Activated CD8-positive, alpha-beta T cell treated with anti-CD3 and anti-CD28 coated beads for 36 hours (primary cell): ENCODE measurements around the gene ANKH. TPM values are rescaled to one million over a fixed set of nuclear protein-coding genes. Genes with fewer than 3 reads are reported as not detected.

Experiments used
- ATAC-seq: fragments of 200-7000 bp; cut with Tn5 transposase; one replicate; pipeline ENCODE4 v1.10.0; 2021; ENCODE audit warnings: mild to moderate bottlenecking, moderate library complexity
- CTCF ChIA-PET: fragments of 350-600 bp; sonication (Branson Sonifier 250); formaldehyde crosslinking; loops from one replicate; lab custom pipeline; 2021; ENCODE audit warnings: antibody characterized with exemption; lab: Charles Lee
- POLR2A ChIA-PET: fragments of 350-600 bp; sonication (Branson Sonifier 250); formaldehyde crosslinking; loops from one replicate; lab custom pipeline; 2021; ENCODE audit warnings: antibody characterized with exemption; lab: Charles Lee
- DNase-seq: peaks from one replicate; pipeline ENCODE4 v3.0.0-alpha.2; 2020
- H3K27ac Mint-ChIP-seq: one replicate; pipeline ENCODE4 v1.8.0; 2021; ENCODE audit warnings: mild to moderate bottlenecking, mixed read lengths
- H3K27me3 Mint-ChIP-seq: one replicate; pipeline ENCODE4 v1.8.0; 2021; ENCODE audit warnings: mixed read lengths
- H3K36me3 Mint-ChIP-seq: one replicate; pipeline ENCODE4 v1.8.0; 2021; ENCODE audit warnings: low read depth, mixed read lengths
- H3K4me1 Mint-ChIP-seq: one replicate; pipeline ENCODE4 v1.8.0; 2021; ENCODE audit warnings: low read depth, mixed read lengths
- H3K4me3 Mint-ChIP-seq: one replicate; pipeline ENCODE4 v1.8.0; 2021; ENCODE audit warnings: mild to moderate bottlenecking, moderate library complexity, mixed read lengths
- H3K9me3 Mint-ChIP-seq: one replicate; pipeline ENCODE4 v1.8.0; 2021; ENCODE audit warnings: mixed read lengths
- intact Hi-C: fragments of 100-400 bp; cut with micrococcal nuclease; formaldehyde crosslinking; loops from one replicate; pipeline ENCODE4 v1.10.0; 2022
- total RNA-seq, 2 experiments: library from RNA; stranded (reverse); gene quantifications; one replicate each; pipeline ENCODE4 v1.2.3, GENCODE V29; 2021
- TF ChIP-seq, protein P1 (sequence below): fragments of 200-600 bp; IDR thresholded peaks from one replicate; pipeline ENCODE4 v1.8.0; 2022; ENCODE audit warnings: antibody characterized with exemption, mild to moderate bottlenecking

The ANKH gene
- total RNA-seq, 2 experiments from 2014 or later, result 85.4 to 87.2 TPM

DNA sequence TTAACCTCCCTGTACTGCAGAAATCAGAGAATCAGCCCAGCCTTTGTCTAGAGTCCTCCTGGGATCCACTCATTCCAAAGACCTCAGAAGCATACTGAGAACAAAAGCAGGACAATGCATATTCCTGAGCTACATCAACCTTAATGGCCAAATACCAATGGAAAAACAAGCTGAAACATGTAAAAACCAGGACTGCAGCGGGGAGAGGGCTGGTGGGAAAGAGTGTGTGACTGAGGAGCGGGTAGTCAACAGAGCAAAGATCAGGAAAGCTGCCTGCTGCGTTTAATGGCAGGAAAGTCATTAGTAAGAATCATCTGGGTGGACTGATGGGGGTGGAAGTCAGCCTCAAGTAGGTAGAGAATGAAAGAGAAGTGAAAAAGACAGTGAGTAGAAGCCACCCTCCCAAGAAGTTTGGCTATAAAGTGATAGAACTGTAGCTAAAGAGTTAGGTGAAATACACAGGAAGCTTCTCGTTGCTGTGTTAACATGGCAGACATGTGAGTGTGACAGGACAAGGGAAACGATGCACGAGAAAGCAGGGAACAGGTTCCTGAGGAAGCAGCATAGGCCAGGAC lies 119.0 kb downstream of the ANKH start:
- H3K27ac Mint-ChIP-seq, result no peak overlapping the region
- ATAC-seq, result no peak
- TF ChIP-seq, protein P1, sequence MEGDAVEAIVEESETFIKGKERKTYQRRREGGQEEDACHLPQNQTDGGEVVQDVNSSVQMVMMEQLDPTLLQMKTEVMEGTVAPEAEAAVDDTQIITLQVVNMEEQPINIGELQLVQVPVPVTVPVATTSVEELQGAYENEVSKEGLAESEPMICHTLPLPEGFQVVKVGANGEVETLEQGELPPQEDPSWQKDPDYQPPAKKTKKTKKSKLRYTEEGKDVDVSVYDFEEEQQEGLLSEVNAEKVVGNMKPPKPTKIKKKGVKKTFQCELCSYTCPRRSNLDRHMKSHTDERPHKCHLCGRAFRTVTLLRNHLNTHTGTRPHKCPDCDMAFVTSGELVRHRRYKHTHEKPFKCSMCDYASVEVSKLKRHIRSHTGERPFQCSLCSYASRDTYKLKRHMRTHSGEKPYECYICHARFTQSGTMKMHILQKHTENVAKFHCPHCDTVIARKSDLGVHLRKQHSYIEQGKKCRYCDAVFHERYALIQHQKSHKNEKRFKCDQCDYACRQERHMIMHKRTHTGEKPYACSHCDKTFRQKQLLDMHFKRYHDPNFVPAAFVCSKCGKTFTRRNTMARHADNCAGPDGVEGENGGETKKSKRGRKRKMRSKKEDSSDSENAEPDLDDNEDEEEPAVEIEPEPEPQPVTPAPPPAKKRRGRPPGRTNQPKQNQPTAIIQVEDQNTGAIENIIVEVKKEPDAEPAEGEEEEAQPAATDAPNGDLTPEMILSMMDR, result no peak
- H3K9me3 Mint-ChIP-seq, result no peaks in the 10 kb centered on the region
- CTCF ChIA-PET, result no interaction called here
- intact Hi-C loops, result no loop called here
- no peak overlapping the region for H3K4me3 Mint-ChIP-seq
- H3K27me3 Mint-ChIP-seq, result no peaks in the 10 kb centered on the region
- POLR2A ChIA-PET, result no interaction called here
- peaks cover 5% of the 10 kb centered on the region for H3K4me1 Mint-ChIP-seq
- peaks cover 31% of the 10 kb centered on the region for H3K36me3 Mint-ChIP-seq
- DNase-seq, result no peak

DNA sequence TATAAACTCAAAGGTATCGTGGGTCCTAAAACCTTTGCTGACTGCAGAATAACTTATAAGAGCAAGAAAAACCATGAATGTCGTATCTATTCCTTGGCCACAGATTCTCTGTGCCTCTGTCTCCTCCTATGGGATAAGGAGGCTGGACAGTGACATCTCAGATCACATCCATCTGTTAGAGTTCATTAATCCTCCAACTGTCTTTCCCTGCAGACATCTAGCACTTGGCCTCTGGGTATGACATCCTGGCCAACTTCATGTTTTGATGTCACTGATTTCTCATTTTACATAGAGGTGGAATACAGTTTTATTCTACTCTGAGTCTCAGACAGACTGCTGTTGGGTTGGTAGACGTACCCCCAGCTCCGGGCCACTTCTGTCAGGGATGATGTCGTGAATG lies 120.9 kb downstream of the ANKH start:
- no peak for ATAC-seq
- TF ChIP-seq, protein P1, result no peak
- H3K27me3 Mint-ChIP-seq, result no peaks in the 10 kb centered on the region
- intact Hi-C loops, result no loop called here
- no peak overlapping the region for H3K27ac Mint-ChIP-seq
- H3K36me3 Mint-ChIP-seq, result peaks cover 29% of the 10 kb centered on the region
- ChIA-PET POLR2A (no interaction called here), CTCF (no interaction called here)
- H3K4me3 Mint-ChIP-seq, result no peak overlapping the region
- DNase-seq, result no peak
- peaks cover 9% of the 10 kb centered on the region for H3K4me1 Mint-ChIP-seq
- no peaks in the 10 kb centered on the region for H3K9me3 Mint-ChIP-seq

DNA sequence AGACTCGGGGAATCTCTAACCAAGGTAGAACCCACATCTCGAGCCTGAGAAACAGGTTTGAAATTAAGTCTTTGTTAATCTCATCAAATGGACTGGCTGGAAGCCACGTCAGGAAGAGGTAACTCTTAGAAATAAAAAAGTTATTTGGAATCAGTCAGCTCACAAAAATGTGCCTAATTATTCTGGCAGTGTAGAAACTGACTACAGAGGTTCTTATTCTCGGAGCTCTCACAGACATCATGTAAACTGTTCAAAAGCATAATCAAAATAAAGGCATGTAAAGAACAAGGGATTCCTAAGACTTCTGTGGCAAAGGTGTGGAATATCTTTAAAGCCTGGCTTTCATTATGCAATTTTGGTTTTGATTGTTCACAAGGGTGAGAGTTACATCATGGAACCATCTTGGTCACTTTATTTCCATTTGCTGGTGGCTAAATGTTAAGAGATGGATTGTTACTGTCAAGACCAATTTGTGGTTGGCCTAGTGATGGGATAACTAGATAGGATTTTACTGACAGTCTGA lies 121.9 kb downstream of the ANKH start:
- TF ChIP-seq, protein P1, result no peak
- Mint-ChIP-seq H3K4me1 (peaks cover 15% of the 10 kb centered on the region), H3K27ac (no peak overlapping the region), H3K9me3 (no peaks in the 10 kb centered on the region), H3K36me3 (peaks cover 31% of the 10 kb centered on the region), H3K4me3 (no peak overlapping the region), H3K27me3 (no peaks in the 10 kb centered on the region)
- intact Hi-C loops, result no loop called here
- no peak for ATAC-seq
- ChIA-PET POLR2A (no interaction called here), CTCF (interaction anchor here (1.4 to 1.5 kb wide), 3 partner anchors 7 to 254 kb away, joined by 3 to 4 read pairs (median 4); no protein-coding TSS in a partner anchor)
- DNase-seq, result no peak

DNA sequence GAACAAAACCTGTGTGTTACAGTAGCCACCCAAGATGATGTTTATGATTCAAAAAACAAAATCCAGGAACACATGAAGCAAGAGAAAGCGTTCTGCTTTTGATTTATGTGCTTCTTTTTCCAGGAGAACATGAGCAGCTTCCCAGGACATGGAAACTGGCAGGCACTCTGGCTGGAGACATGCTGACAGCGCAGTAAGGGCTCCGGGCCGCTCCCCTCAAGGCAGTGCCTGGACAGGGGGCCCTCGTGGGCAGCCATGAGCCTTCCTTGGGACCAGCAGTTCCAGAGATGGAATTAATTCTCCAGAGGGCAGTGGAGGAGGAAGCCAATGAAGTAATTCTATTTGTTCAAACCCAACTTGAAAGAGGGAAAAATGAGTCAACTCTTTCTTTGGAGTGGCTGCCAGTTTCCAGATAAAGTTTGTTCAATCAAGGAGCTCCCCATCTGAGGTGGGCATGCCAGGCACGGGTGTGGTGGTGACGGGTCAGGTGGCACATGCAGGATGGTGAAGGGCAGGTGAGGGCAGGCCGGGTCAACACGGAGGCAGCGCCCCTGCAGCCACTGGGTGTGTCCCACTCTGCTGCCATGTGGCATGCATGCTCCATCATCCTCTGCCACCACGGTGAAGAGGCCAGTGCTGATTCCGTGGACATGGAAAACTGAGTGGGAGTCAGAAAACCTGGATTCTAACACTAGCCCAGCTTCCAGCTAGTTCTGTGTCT lies 123.2 kb downstream of the ANKH start:
- TF ChIP-seq, protein P1, result no peak
- Mint-ChIP-seq H3K9me3 (no peaks in the 10 kb centered on the region), H3K4me3 (no peak overlapping the region), H3K27me3 (no peaks in the 10 kb centered on the region), H3K36me3 (peaks cover 31% of the 10 kb centered on the region), H3K4me1 (peaks cover 18% of the 10 kb centered on the region), H3K27ac (no peak overlapping the region)
- intact Hi-C loops, result no loop called here
- CTCF ChIA-PET, result interaction anchor here (1.4 to 1.7 kb wide), 4 partner anchors 9 to 255 kb away, joined by 3 to 5 read pairs (median 4); no protein-coding TSS in a partner anchor
- ATAC-seq (no peak), DNase-seq (no peak)
- POLR2A ChIA-PET, result no interaction called here

DNA sequence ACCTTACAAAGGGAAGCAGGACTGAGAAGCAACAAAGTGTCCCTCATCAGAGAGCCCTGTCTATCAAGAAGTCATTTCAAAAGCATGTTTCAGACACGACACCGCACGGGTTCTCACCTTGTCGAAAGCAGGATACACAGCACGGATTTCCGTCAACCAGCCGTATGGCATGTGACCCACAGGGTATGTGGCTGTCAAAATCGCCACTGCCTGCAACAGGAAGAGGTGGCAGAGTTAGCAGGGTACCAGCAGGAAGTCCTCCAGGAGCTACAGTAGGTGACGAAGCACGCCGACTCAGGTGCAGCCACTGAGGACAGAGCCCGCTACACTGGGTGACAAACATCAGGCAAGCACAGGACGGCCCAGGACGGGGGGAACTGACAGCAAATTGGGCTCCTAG lies 125.8 kb downstream of the ANKH start:
- CTCF ChIA-PET, result interaction anchor here (1.1 to 3.4 kb wide), 2 partner anchors 18 to 251 kb away, joined by 3 to 17 read pairs; no protein-coding TSS in a partner anchor
- TF ChIP-seq, protein P1, result no peak
- no peaks in the 10 kb centered on the region for H3K27me3 Mint-ChIP-seq
- intact Hi-C loops, result no loop called here
- no peaks in the 10 kb centered on the region for H3K9me3 Mint-ChIP-seq
- H3K36me3 Mint-ChIP-seq, result peaks cover 29% of the 10 kb centered on the region
- H3K4me1 Mint-ChIP-seq, result peaks cover 35% of the 10 kb centered on the region
- ATAC-seq (peak; percentile 81), DNase-seq (peak; percentile 53)
- no peak overlapping the region for H3K4me3 Mint-ChIP-seq
- H3K27ac Mint-ChIP-seq, result no peak overlapping the region
- POLR2A ChIA-PET, result interaction anchor here (1.1 to 1.2 kb wide), 2 partner anchors 17 to 19 kb away, joined by 3 read pairs; no protein-coding TSS in a partner anchor
